Fibroblast of the aortic adventitia (primary cell): ENCODE results near the gene ENTPD8. TPM values are rescaled to one million over a fixed set of nuclear protein-coding genes. Genes with fewer than 3 reads are reported as not detected.

Experiments
- DNase-seq: peaks from one replicate; pipeline ENCODE4 v3.0.0-alpha.2; 2010; ENCODE audit warnings: low read depth
- H3K4me3 ChIP-seq: 2 replicates; pipeline ENCODE4 v1.5.1; 2011; ENCODE audit warnings: low read depth, mild to moderate bottlenecking, control low read depth, low read length, moderate library complexity
- CTCF ChIP-seq: IDR thresholded peaks from 2 replicates; pipeline ENCODE4 v1.5.1; 2011; ENCODE audit warnings: mild to moderate bottlenecking, low read length, control low read depth, inconsistent platforms; ENCODE audit not compliant: insufficient read depth
- total RNA-seq: library from RNA; depleted of rRNA; stranded (reverse); fragments of >200 nt; gene quantifications from 2 replicates; pipeline ENCODE4 v1.2.3, GENCODE V29; 2012; ENCODE audit warnings: low replicate concordance

The ENTPD8 gene
- total RNA-seq, 1 donor = not detected

GRCh38 chr9:137406876-137407589, 34.1 kb downstream of the ENTPD8 start:
- H3K4me3 ChIP-seq = peak overlapping the region; percentile 55
- peak; percentile 47 for DNase-seq
- TF ChIP-seq CTCF = peak; percentile 67

- no peak for DNase-seq
- H3K4me3 ChIP-seq = no peak overlapping the region
- TF ChIP-seq CTCF = no peak
Observed at GRCh38 chr9:137406085-137406760, 34.9 kb downstream of the ENTPD8 start.

GRCh38 chr9:137405677-137406081, 35.5 kb downstream of the ENTPD8 start:
- no peak overlapping the region for H3K4me3 ChIP-seq
- no peak for TF ChIP-seq CTCF
- DNase-seq = no peak

GRCh38 chr9:137404961-137405567, 36.1 kb downstream of the ENTPD8 start:
- DNase-seq = no peak
- H3K4me3 ChIP-seq = no peak overlapping the region
- no peak for TF ChIP-seq CTCF

- no peak for DNase-seq
- no peak overlapping the region for H3K4me3 ChIP-seq
- no peak for TF ChIP-seq CTCF
Observed at GRCh38 chr9:137403269-137403668, 37.9 kb downstream of the ENTPD8 start.

GRCh38 chr9:137402746-137403145, 38.4 kb downstream of the ENTPD8 start:
- no peak for TF ChIP-seq CTCF
- no peak for DNase-seq
- H3K4me3 ChIP-seq = no peak overlapping the region
